BJ (cell line): ENCODE results near the gene PPP1R13L. TPM values are rescaled to one million over a fixed set of nuclear protein-coding genes. Genes with fewer than 3 reads are reported as not detected.

Experiments
- CTCF ChIA-PET: fragments of 350-600 bp; formaldehyde crosslinking; extraction: SDS; loops from one replicate; lab custom pipeline; 2021; ENCODE audit warnings: antibody characterized with exemption, inconsistent platforms; lab: Yijun Ruan, JAX
- POLR2A ChIA-PET: fragments of 300-600 bp; sonication (Branson Sonifier 250); formaldehyde crosslinking; extraction: SDS; loops from one replicate; lab custom pipeline; 2021; ENCODE audit warnings: antibody characterized with exemption; lab: Charles Lee
- DNase-seq: peaks from one replicate; pipeline ENCODE4 v3.0.0-alpha.2; 2011; ENCODE audit warnings: low read depth
- H3K27me3 ChIP-seq: 2 replicates; pipeline ENCODE4 v1.6.0; 2011; ENCODE audit warnings: low read length; ENCODE audit not compliant: control insufficient read depth, insufficient read depth
- H3K36me3 ChIP-seq: 2 replicates; pipeline ENCODE4 v1.5.1; 2011; ENCODE audit warnings: low read length; ENCODE audit not compliant: control insufficient read depth, insufficient read depth
- H3K4me3 ChIP-seq: 2 replicates; pipeline ENCODE4 v1.5.1; 2011; ENCODE audit warnings: low read depth, mild to moderate bottlenecking, control low read depth, low read length
- CTCF ChIP-seq: IDR thresholded peaks from 2 replicates; pipeline ENCODE4 v1.5.1; 2011; ENCODE audit warnings: low read depth, mild to moderate bottlenecking, control low read depth, inconsistent platforms, low read length, moderate library complexity; ENCODE audit not compliant: insufficient read depth
- polyA plus RNA-seq: library from polyadenylated mRNA; depleted of rRNA; stranded (reverse); fragments of >200 nt; gene quantifications from 2 replicates; pipeline ENCODE4 v1.2.3, GENCODE V29; 2011

The PPP1R13L gene
- polyA plus RNA-seq, 1 experiment: 12.3 TPM

- no peaks in the 10 kb centered on the region for H3K27me3 ChIP-seq
- no peak for DNase-seq
- ChIA-PET POLR2A (no interaction called here), CTCF (interaction anchor here (2.6 to 3.9 kb wide), 3 partner anchors 9 to 37 kb away, joined by 8 to 22 read pairs (median 15); no protein-coding TSS in a partner anchor)
- H3K4me3 ChIP-seq: no peak overlapping the region
- 0 out of 2 replicates have a peak, but pooled peaks cover 1% of the 10 kb centered on the region for H3K36me3 ChIP-seq
- no peak for TF ChIP-seq CTCF
Measured at GRCh38 chr19:45448887-45449299, 44.0 kb upstream of the PPP1R13L start.

GRCh38 chr19:45448425-45448756 lies 43.5 kb upstream of the PPP1R13L start:
- Histone ChIP-seq H3K27me3 (no peaks in the 10 kb centered on the region), H3K36me3 (0 out of 2 replicates have a peak, but pooled peaks cover 1% of the 10 kb centered on the region), H3K4me3 (no peak overlapping the region)
- DNase-seq: no peak
- no peak for TF ChIP-seq CTCF
- ChIA-PET POLR2A (no interaction called here), CTCF (interaction anchor here (2.6 to 3.9 kb wide), 3 partner anchors 9 to 37 kb away, joined by 8 to 22 read pairs (median 15); no protein-coding TSS in a partner anchor)

GRCh38 chr19:45446944-45447343 lies 42.1 kb upstream of the PPP1R13L start:
- TF ChIP-seq CTCF: no peak
- ChIA-PET CTCF (interaction anchor here (0.5 to 3.9 kb wide), 5 partner anchors 30 to 153 kb away, joined by 3 to 22 read pairs (median 7); no protein-coding TSS in a partner anchor), POLR2A (no interaction called here)
- Histone ChIP-seq H3K4me3 (no peak overlapping the region), H3K36me3 (0 out of 2 replicates have a peak, but pooled peaks cover 1% of the 10 kb centered on the region), H3K27me3 (no peaks in the 10 kb centered on the region)
- DNase-seq: no peak

- CTCF ChIA-PET: interaction anchor here (0.5 to 3.9 kb wide), 5 partner anchors 30 to 153 kb away, joined by 3 to 22 read pairs (median 7); no protein-coding TSS in a partner anchor
- no peaks in the 10 kb centered on the region for H3K27me3 ChIP-seq
- no peak for DNase-seq
- no peak overlapping the region for H3K4me3 ChIP-seq
- POLR2A ChIA-PET: no interaction called here
- 0 out of 2 replicates have a peak, but pooled peaks cover 1% of the 10 kb centered on the region for H3K36me3 ChIP-seq
- TF ChIP-seq CTCF: peak; percentile 46
Measured at GRCh38 chr19:45446295-45446694, 41.4 kb upstream of the PPP1R13L start.

GRCh38 chr19:45445139-45445538 lies 40.3 kb upstream of the PPP1R13L start:
- CTCF ChIA-PET: interaction anchor here (0.9 to 2.4 kb wide), 5 partner anchors 24 to 40 kb away, joined by 3 to 11 read pairs (median 3); no protein-coding TSS in a partner anchor
- Histone ChIP-seq H3K4me3 (no peak overlapping the region), H3K27me3 (no peaks in the 10 kb centered on the region), H3K36me3 (0 out of 2 replicates have a peak, but pooled peaks cover 1% of the 10 kb centered on the region)
- no peak for TF ChIP-seq CTCF
- POLR2A ChIA-PET: no interaction called here
- no peak for DNase-seq
